SU-DHL-6 (cell line): ENCODE results near the gene SLC47A2.

Experiments used
- H2AFZ ChIP-seq: fragments of 200-600 bp; sonication (generic); 2 replicates; pipeline ENCODE4 v1.6.1; 2014; ENCODE audit warnings: low read depth, mild to moderate bottlenecking, moderate library complexity, mixed read lengths, antibody characterized with exemption, low read length; ENCODE audit not compliant: severe bottlenecking
- H3F3A ChIP-seq: fragments of 200-600 bp; shearing (Covaris generic); 2 replicates; pipeline ENCODE4 v1.6.0; 2016; ENCODE audit warnings: antibody characterized with exemption, mild to moderate bottlenecking; ENCODE audit not compliant: insufficient read depth
- H3K27ac ChIP-seq: fragments of 200-600 bp; sonication (generic); 2 replicates; pipeline ENCODE4 v1.5.1; 2016; ENCODE audit warnings: low read depth, mild to moderate bottlenecking, low read length, moderate library complexity, mixed read lengths
- H3K27me3 ChIP-seq: fragments of 200-600 bp; sonication (generic), shearing (Covaris generic); 2 replicates; pipeline ENCODE4 v1.6.0; 2014; ENCODE audit warnings: mild to moderate bottlenecking, low read length
- H3K36me3 ChIP-seq: fragments of 200-600 bp; sonication (generic); 2 replicates; pipeline ENCODE4 v1.6.1; 2014; ENCODE audit warnings: mild to moderate bottlenecking, low read length, mixed read lengths
- H3K4me2 ChIP-seq: fragments of 300-600, 200-600 bp; shearing (Covaris generic), sonication (generic); 2 replicates; pipeline ENCODE4 v1.6.0; 2014; ENCODE audit warnings: low read length, low read depth, mild to moderate bottlenecking; ENCODE audit not compliant: poor library complexity, severe bottlenecking
- H3K4me3 ChIP-seq: fragments of 200-600 bp; sonication (generic); 2 replicates; pipeline ENCODE4 v1.5.1; 2014; ENCODE audit warnings: antibody characterized with exemption, low read length, mild to moderate bottlenecking, mixed read lengths; ENCODE audit not compliant: insufficient read depth, poor library complexity, severe bottlenecking
- H3K79me2 ChIP-seq: fragments of 200-600 bp; sonication (generic); 2 replicates; pipeline ENCODE4 v1.6.1; 2014; ENCODE audit warnings: mild to moderate bottlenecking, low read length, moderate library complexity; ENCODE audit not compliant: insufficient read depth
- H3K9ac ChIP-seq: fragments of 200-600 bp; sonication (generic); 2 replicates; pipeline ENCODE4 v1.7.0; 2014; ENCODE audit warnings: mild to moderate bottlenecking, low read length
- H3K9me2 ChIP-seq: fragments of 200-600 bp; sonication (generic); replicated peaks from 2 replicates; pipeline ENCODE4 v1.6.1; 2014; ENCODE audit warnings: low read length; ENCODE audit not compliant: insufficient read depth
- H3K9me3 ChIP-seq: fragments of 200-600 bp; sonication (generic); 2 replicates; pipeline ENCODE4 v1.6.1; 2014; ENCODE audit warnings: low read length, mixed read lengths; ENCODE audit not compliant: insufficient read depth
- H4K20me1 ChIP-seq: fragments of 200-600 bp; sonication (generic); 2 replicates; pipeline ENCODE4 v1.6.1; 2014; ENCODE audit warnings: low read depth, mild to moderate bottlenecking, antibody characterized with exemption, low read length, moderate library complexity, mixed read lengths
- EZH2phosphoT487 ChIP-seq: fragments of 200-600 bp; sonication (generic), shearing (Covaris generic); conservative IDR thresholded peaks from 2 replicates; pipeline ENCODE4 v1.6.1; 2018; ENCODE audit warnings: mild to moderate bottlenecking, antibody characterized with exemption, low read length, moderate library complexity, mixed read lengths
- TF ChIP-seq, protein P1 (sequence below): fragments of 200-600 bp; sonication (generic); IDR thresholded peaks from one replicate; pipeline ENCODE4 v1.5.1; 2017; ENCODE audit warnings: antibody characterized with exemption, mild to moderate bottlenecking, low read length, moderate library complexity; ENCODE audit not compliant: insufficient read depth, poor library complexity, severe bottlenecking

SLC47A2 gene

DNA sequence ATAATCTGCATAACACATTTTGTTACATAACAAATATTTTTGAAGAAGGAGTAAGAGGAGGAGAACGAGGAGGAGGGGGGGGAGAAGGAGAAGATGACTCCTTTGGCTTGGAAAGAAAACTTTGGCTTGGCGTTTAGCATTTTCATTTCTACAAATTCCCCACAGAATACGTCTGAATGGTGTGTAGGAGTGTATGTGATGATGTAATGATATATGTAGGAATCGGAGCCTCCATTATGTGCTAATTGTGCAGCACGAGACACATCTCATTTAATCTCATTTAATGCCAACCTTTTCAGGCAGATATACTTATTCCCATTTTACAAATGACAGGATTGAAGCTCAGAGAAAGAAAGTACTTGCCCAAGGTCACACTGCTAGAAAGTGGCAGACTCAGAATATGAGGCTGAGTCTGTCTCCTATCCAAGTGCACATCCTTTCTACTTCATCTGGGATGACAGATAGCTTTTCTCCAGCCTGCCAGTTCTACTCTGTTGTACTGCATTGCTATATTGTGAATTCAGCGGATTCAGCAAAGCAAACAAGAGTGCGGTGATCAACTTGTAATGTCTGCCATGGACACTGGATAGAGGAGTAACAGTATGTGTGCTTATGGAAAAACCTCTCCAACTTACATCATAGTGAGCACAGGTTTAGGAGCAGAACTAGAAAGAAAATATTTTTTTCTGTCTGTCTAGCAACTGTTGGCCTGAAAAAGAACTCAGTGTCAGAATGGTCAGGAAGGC is 10.4 kb upstream of the SLC47A2 start:
- H3K9me2 ChIP-seq = no peaks in the 10 kb centered on the region

DNA sequence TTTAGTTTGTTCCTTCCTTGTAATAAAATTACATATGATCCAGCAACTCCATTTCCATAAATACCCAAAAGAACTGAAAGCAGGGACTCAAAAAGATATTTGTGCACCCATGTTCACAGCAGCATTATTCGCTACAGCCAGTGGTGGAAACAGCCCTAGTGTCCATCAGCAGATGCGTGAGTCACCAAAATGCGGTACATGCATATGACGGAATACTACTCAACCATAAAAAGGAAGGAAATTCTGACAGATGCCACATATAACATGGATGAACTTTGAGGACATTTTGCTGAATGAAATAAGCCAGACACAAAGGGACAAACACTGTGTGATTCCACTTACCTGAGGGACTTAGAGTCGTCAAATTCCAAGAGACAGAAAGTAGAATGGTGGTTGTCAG is 9.1 kb upstream of the SLC47A2 start:
- Histone ChIP-seq H3K4me3 (no peak overlapping the region), H3K36me3 (no peaks in the 10 kb centered on the region), H3K27ac (no peak overlapping the region), H3K27me3 (no peaks in the 10 kb centered on the region), H3F3A (no peaks in the 10 kb centered on the region), H3K79me2 (no peaks in the 10 kb centered on the region), H3K9me3 (no peaks in the 10 kb centered on the region), H3K4me2 (no peak overlapping the region), H4K20me1 (no peaks in the 10 kb centered on the region), H3K9me2 (no peaks in the 10 kb centered on the region), H3K9ac (no peak overlapping the region), H2AFZ (no peak overlapping the region)
- no peak for TF ChIP-seq EZH2phosphoT487
- TF ChIP-seq, protein P1, sequence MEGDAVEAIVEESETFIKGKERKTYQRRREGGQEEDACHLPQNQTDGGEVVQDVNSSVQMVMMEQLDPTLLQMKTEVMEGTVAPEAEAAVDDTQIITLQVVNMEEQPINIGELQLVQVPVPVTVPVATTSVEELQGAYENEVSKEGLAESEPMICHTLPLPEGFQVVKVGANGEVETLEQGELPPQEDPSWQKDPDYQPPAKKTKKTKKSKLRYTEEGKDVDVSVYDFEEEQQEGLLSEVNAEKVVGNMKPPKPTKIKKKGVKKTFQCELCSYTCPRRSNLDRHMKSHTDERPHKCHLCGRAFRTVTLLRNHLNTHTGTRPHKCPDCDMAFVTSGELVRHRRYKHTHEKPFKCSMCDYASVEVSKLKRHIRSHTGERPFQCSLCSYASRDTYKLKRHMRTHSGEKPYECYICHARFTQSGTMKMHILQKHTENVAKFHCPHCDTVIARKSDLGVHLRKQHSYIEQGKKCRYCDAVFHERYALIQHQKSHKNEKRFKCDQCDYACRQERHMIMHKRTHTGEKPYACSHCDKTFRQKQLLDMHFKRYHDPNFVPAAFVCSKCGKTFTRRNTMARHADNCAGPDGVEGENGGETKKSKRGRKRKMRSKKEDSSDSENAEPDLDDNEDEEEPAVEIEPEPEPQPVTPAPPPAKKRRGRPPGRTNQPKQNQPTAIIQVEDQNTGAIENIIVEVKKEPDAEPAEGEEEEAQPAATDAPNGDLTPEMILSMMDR = no peak

More for the DNA sequence above, 10.4 kb upstream of the SLC47A2 start:
- no peak overlapping the region for H3K4me2 ChIP-seq
- no peak overlapping the region for H3K27ac ChIP-seq
- H3K36me3 ChIP-seq = no peaks in the 10 kb centered on the region
- no peaks in the 10 kb centered on the region for H3K27me3 ChIP-seq
- no peak overlapping the region for H3K9ac ChIP-seq
- no peak overlapping the region for H2AFZ ChIP-seq
- no peaks in the 10 kb centered on the region for H3K79me2 ChIP-seq
- no peaks in the 10 kb centered on the region for H4K20me1 ChIP-seq
- no peak overlapping the region for H3K4me3 ChIP-seq
- H3F3A ChIP-seq = no peaks in the 10 kb centered on the region
- no peaks in the 10 kb centered on the region for H3K9me3 ChIP-seq
- TF ChIP-seq EZH2phosphoT487 = no peak
- TF ChIP-seq, protein P1 = no peak

DNA sequence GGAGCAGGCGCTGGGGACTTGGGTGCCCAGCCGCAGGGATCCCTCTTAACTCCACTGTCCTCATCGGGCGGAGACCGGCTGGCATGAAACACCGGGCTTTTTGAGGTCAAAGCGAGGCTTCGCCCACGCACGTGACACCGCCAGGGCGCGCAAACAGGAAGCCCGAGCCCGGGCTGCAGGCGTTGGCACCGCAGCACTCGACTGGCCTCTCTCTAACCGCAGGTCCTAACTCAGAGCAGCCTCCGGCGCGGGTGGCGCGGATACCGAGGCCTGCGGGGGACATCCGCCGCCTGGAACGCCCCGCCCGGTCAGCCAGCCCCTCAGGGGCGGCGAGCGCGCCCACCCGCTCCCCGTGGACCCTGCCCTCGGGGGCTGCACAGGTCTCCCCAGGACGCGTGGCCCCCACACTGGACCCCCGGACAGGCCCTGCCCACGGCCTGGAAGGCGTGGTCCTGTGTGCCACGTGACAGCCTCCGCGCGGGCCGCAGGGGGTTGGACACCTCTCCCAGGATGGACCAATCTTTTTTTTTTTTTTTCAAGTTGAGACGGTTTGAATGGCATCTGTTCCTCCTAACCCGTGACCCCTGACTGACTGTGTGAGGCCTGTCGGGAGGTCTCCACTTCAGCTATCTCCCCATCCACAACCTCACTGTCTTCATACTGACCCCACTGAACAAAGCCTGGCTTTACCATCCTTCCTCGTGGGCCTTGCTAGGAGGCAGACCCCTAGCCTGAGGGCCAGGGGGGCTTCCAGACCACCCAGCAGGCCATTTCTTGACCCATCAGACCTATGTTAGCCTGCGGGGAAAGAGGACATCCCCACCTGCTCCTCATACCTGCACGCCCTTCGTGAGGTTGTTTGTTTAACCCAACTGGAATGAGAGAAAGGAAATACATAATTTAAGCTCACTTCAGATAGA is 8.4 kb upstream of the SLC47A2 start:
- Histone ChIP-seq H3K4me2 (no peak overlapping the region), H3F3A (no peaks in the 10 kb centered on the region), H3K27ac (no peak overlapping the region), H3K36me3 (no peaks in the 10 kb centered on the region), H3K9me3 (no peaks in the 10 kb centered on the region), H3K27me3 (no peaks in the 10 kb centered on the region), H3K9ac (no peak overlapping the region), H3K9me2 (no peaks in the 10 kb centered on the region), H2AFZ (no peak overlapping the region), H4K20me1 (no peaks in the 10 kb centered on the region), H3K4me3 (no peak overlapping the region), H3K79me2 (no peaks in the 10 kb centered on the region)
- TF ChIP-seq, protein P1 = no peak
